PC-9 (cell line): ENCODE results near the gene VAX1. TPM values are rescaled to one million over a fixed set of nuclear protein-coding genes. Genes with fewer than 3 reads are reported as not detected.

Source experiments
- BruUV-seq: library from RNA; stranded (reverse); fragments of 400-500 nt; replicated peaks from 2 replicates; lab custom pipeline; 2021; lab: Mats Ljungman, UMichigan
- CTCF ChIA-PET: fragments of 300-600 bp; sonication (Branson Sonifier 250); formaldehyde crosslinking; loops from one replicate; lab custom pipeline; 2022; ENCODE audit warnings: antibody characterized with exemption; lab: Charles Lee
- POLR2A ChIA-PET: fragments of 300-600 bp; sonication (Branson Sonifier 250); formaldehyde crosslinking; loops from one replicate; lab custom pipeline; 2022; ENCODE audit warnings: antibody characterized with exemption; ENCODE audit not compliant: unreplicated experiment; lab: Charles Lee
- DNase-seq, 2 experiments: peaks; one replicate each; pipeline versions ENCODE4 v3.0.0 to v3.0.0-alpha.2; 2015 to 2022; ENCODE audit warnings: mixed read lengths in 1 of 2
- H2AFZ ChIP-seq: fragments of 200-600 bp; sonication (generic); 2 replicates; pipeline ENCODE4 v1.8.1; 2017; ENCODE audit warnings: antibody characterized with exemption
- H3F3A ChIP-seq: fragments of 200-600 bp; sonication (generic); 2 replicates; pipeline ENCODE4 v1.8.1; 2017; ENCODE audit warnings: antibody characterized with exemption, mild to moderate bottlenecking, low read depth; ENCODE audit not compliant: insufficient read depth
- H3K27ac ChIP-seq: fragments of 200-600 bp; sonication (generic); 2 replicates; pipeline ENCODE4 v1.6.1; 2016; ENCODE audit warnings: mixed run types
- H3K27me3 ChIP-seq: fragments of 200-600 bp; sonication (generic); 2 replicates; pipeline ENCODE4 v1.6.1; 2016; ENCODE audit warnings: low read depth, mixed run types; ENCODE audit not compliant: insufficient read depth
- H3K36me3 ChIP-seq: fragments of 200-600 bp; sonication (generic); 2 replicates; pipeline ENCODE4 v1.6.1; 2016; ENCODE audit warnings: low read depth, mixed run types
- H3K4me1 ChIP-seq: fragments of 200-600 bp; sonication (generic); replicated peaks from 2 replicates; pipeline ENCODE4 v1.6.1; 2016; ENCODE audit warnings: mixed run types; ENCODE audit not compliant: insufficient read depth
- H3K4me2 ChIP-seq: fragments of 200-600 bp; sonication (generic); 2 replicates; pipeline ENCODE4 v1.6.1; 2017; ENCODE audit warnings: mixed run types
- H3K4me3 ChIP-seq: fragments of 200-600 bp; sonication (generic); 2 replicates; pipeline ENCODE4 v1.6.1; 2016; ENCODE audit warnings: mixed run types
- H3K79me2 ChIP-seq: fragments of 200-600 bp; sonication (generic); 2 replicates; pipeline ENCODE4 v1.6.1; 2017; ENCODE audit warnings: low read depth, mixed run types
- H3K9me2 ChIP-seq: fragments of 200-600 bp; sonication (generic); 2 replicates; pipeline ENCODE4 v1.8.1; 2017; ENCODE audit warnings: mild to moderate bottlenecking; ENCODE audit not compliant: insufficient read depth
- H3K9me3 ChIP-seq: fragments of 200-600 bp; sonication (generic); 2 replicates; pipeline ENCODE4 v1.8.1; 2016; ENCODE audit warnings: low read depth; ENCODE audit not compliant: insufficient read depth
- H4K20me1 ChIP-seq: fragments of 200-600 bp; sonication (generic); 2 replicates; pipeline ENCODE4 v1.8.1; 2017; ENCODE audit not compliant: insufficient read depth
- CTCF ChIP-seq: fragments of 200-600 bp; sonication (generic); conservative IDR thresholded peaks from 2 replicates; pipeline ENCODE4 v1.6.1; 2017; ENCODE audit warnings: mixed run types, antibody characterized with exemption, mild to moderate bottlenecking, moderate library complexity
- EZH2 ChIP-seq: fragments of 200-600 bp; sonication (generic); IDR thresholded peaks from 2 replicates; pipeline ENCODE4 v1.8.0; 2017; ENCODE audit warnings: antibody characterized with exemption, low read depth
- intact Hi-C: fragments of 100-400 bp; cut with micrococcal nuclease; formaldehyde crosslinking; loops from one replicate; pipeline ENCODE4 v1.10.0; 2022; ENCODE audit not compliant: unreplicated experiment
- total RNA-seq: library from RNA; stranded (reverse); gene quantifications from 2 replicates; pipeline ENCODE4 v1.2.3, GENCODE V29; 2021

Gene VAX1
- total RNA-seq, 1 experiment from 2014 or later = not detected

- Histone ChIP-seq H3K9me2 (no peaks in the 10 kb centered on the region), H3K4me2 (no peak overlapping the region), H3K4me1 (no peaks in the 10 kb centered on the region), H4K20me1 (no peaks in the 10 kb centered on the region), H3K27me3 (peaks cover 34% of the 10 kb centered on the region), H3K36me3 (no peaks in the 10 kb centered on the region), H3K79me2 (no peaks in the 10 kb centered on the region), H2AFZ (no peak overlapping the region), H3K4me3 (no peak overlapping the region), H3K9me3 (no peaks in the 10 kb centered on the region), H3K27ac (no peak overlapping the region), H3F3A (no peaks in the 10 kb centered on the region)
- ChIA-PET CTCF (no interaction called here), POLR2A (no interaction called here)
- no TSS peak for BruUV-seq
- TF ChIP-seq CTCF (no peak), EZH2 (no peak)
- DNase-seq = no peak
- intact Hi-C loops = no loop called here
Observed at GRCh38 chr10:117143103-117143823, 5.2 kb upstream of the VAX1 start.

GRCh38 chr10:117140525-117140902 is 2.4 kb upstream of the VAX1 start:
- Histone ChIP-seq H3K9me2 (no peaks in the 10 kb centered on the region), H3F3A (no peaks in the 10 kb centered on the region), H2AFZ (no peak overlapping the region), H3K27ac (no peak overlapping the region), H3K79me2 (no peaks in the 10 kb centered on the region), H3K27me3 (peaks cover 23% of the 10 kb centered on the region), H4K20me1 (no peaks in the 10 kb centered on the region), H3K36me3 (no peaks in the 10 kb centered on the region), H3K4me3 (no peak overlapping the region), H3K4me2 (no peak overlapping the region), H3K4me1 (no peaks in the 10 kb centered on the region), H3K9me3 (no peaks in the 10 kb centered on the region)
- intact Hi-C loops = no loop called here
- DNase-seq = no peak
- TF ChIP-seq EZH2 (no peak), CTCF (no peak)
- ChIA-PET CTCF (no interaction called here), POLR2A (no interaction called here)
- BruUV-seq = no TSS peak

- Histone ChIP-seq H3K4me3 (no peak overlapping the region), H3K27ac (no peak overlapping the region), H3F3A (no peaks in the 10 kb centered on the region), H4K20me1 (no peaks in the 10 kb centered on the region), H3K79me2 (no peaks in the 10 kb centered on the region), H3K4me2 (no peak overlapping the region), H3K4me1 (no peaks in the 10 kb centered on the region), H2AFZ (no peak overlapping the region), H3K9me3 (no peaks in the 10 kb centered on the region), H3K9me2 (no peaks in the 10 kb centered on the region), H3K36me3 (no peaks in the 10 kb centered on the region), H3K27me3 (peaks cover 19% of the 10 kb centered on the region)
- intact Hi-C loops = no loop called here
- POLR2A ChIA-PET = no interaction called here
- DNase-seq = no peak
- BruUV-seq = no TSS peak
- CTCF ChIA-PET = no interaction called here
- TF ChIP-seq CTCF (no peak), EZH2 (no peak)
Observed at GRCh38 chr10:117139581-117140524, 1.8 kb upstream of the VAX1 start.
